ENCODE measurements around the gene HCFC1R1.

- no peak for TF ChIP-seq REST (IDR thresholded peaks at IDR 0.05; ENCODE audit: unreplicated experiment)
- no peak for TF ChIP-seq CTCF (conservative IDR thresholded peaks at IDR 0.05; ENCODE audit: low read depth in 2 of 2)
- TF ChIP-seq POLR2AphosphoS5 (IDR thresholded peaks at IDR 0.05; ENCODE audit: low read depth): no peak
- TF ChIP-seq EZH2 (IDR thresholded peaks at IDR 0.05; ENCODE audit: low read depth, unreplicated experiment): no peak
These were observed 38.8 kb upstream of the HCFC1R1 start for GRCh38 chr16:3062553-3062952.

All from GM23338 (cell line).